Ishikawa (cell line): ENCODE data around the gene GRID1.

ENCODE experiments used
- CEBPB ChIP-seq: IDR thresholded peaks from 2 replicates; pipeline ENCODE4 v1.6.1; 2012
- CREB1 ChIP-seq: IDR thresholded peaks from 2 replicates; pipeline ENCODE4 v1.6.1; 2012; ENCODE audit warnings: low read depth
- EGR1 ChIP-seq: IDR thresholded peaks from 2 replicates; pipeline ENCODE4 v1.6.1; 2012
- EP300 ChIP-seq: IDR thresholded peaks from 2 replicates; pipeline ENCODE4 v1.6.1; 2012; ENCODE audit warnings: borderline replicate concordance
- FOXM1 ChIP-seq: IDR thresholded peaks from 2 replicates; pipeline ENCODE4 v1.6.1; 2012; ENCODE audit warnings: low read depth, borderline replicate concordance
- NFIC ChIP-seq: IDR thresholded peaks from 2 replicates; pipeline ENCODE4 v1.6.1; 2012
- RAD21 ChIP-seq: IDR thresholded peaks from 2 replicates; pipeline ENCODE4 v1.6.1; 2012; ENCODE audit warnings: low read depth
- TAF1 ChIP-seq: IDR thresholded peaks from 2 replicates; pipeline ENCODE4 v1.6.1; 2012; ENCODE audit warnings: low read depth, mild to moderate bottlenecking
- TCF12 ChIP-seq: IDR thresholded peaks from 2 replicates; pipeline ENCODE4 v1.6.1; 2012; ENCODE audit warnings: low read depth
- TEAD4 ChIP-seq: IDR thresholded peaks from 2 replicates; pipeline ENCODE4 v1.6.1; 2012
- YY1 ChIP-seq: IDR thresholded peaks from 2 replicates; pipeline ENCODE4 v1.6.1; 2012; ENCODE audit warnings: low read depth
- ZBTB7A ChIP-seq: IDR thresholded peaks from 2 replicates; pipeline ENCODE4 v1.6.1; 2012; ENCODE audit warnings: low read depth
- TF ChIP-seq, protein P1 (sequence below): IDR thresholded peaks from 2 replicates; pipeline ENCODE4 v1.6.1; 2012
- TF ChIP-seq, protein P2 (sequence below): IDR thresholded peaks from 2 replicates; pipeline ENCODE4 v1.6.1; 2012; ENCODE audit warnings: low read depth, mild to moderate bottlenecking
- TF ChIP-seq, protein P3 (sequence below): IDR thresholded peaks from 2 replicates; pipeline ENCODE4 v1.6.1; 2012

GRID1 gene

DNA sequence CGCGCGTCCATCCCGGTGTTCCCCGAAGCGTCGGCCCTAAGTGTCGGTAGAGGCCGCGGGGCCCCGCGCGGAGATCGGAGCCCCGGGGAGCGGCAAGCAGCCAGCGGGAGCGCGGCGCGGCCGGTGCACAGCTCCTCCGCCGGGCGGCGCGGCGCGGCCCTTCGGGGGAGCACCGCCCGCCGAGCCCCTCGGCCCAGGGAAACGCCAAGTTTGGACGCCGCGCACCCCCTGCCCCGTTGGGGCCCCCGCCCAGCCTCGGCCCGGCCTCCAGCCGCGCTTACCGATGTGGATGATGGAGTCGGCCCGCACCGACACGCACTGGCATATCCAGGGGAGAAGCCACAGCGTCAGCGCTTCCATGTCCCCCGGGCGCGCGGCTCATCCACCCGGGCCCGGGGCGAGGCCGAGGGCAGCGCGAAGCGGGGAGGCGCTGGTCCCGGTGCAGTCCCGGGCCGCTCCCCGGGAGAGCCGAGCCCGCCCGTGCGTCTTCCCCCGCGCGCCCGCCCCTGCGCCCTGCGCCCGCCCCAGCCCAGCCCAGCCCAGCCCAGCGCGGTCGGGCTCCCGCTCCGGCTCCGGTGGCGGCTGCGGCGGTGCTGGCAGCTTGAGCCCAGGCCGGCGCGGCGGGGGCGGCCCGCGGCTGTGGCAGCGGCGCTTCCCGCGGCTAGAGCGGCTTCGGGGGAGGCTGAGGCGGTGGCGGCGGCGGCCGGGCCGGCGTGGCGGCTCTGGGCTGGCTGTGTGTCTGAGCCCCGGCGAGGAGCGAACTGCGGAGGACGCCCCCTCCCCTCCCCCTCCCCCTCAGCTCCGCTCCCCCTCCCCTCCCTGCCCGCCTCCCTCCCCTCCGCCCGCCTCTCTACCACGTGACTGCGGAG, at the start of gene GRID1:
Gene GRID1, minus strand, starts transcription at position 763 of the 869 bp plus-strand sequence.
- TF ChIP-seq CEBPB (no peak), TEAD4 (no peak), CREB1 (no peak), TCF12 (no peak), TAF1 (no peak), FOXM1 (no peak), ZBTB7A (no peak), YY1 (no peak)
- TF ChIP-seq, protein P1, sequence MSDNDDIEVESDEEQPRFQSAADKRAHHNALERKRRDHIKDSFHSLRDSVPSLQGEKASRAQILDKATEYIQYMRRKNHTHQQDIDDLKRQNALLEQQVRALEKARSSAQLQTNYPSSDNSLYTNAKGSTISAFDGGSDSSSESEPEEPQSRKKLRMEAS = no peak
- TF ChIP-seq, protein P2, sequence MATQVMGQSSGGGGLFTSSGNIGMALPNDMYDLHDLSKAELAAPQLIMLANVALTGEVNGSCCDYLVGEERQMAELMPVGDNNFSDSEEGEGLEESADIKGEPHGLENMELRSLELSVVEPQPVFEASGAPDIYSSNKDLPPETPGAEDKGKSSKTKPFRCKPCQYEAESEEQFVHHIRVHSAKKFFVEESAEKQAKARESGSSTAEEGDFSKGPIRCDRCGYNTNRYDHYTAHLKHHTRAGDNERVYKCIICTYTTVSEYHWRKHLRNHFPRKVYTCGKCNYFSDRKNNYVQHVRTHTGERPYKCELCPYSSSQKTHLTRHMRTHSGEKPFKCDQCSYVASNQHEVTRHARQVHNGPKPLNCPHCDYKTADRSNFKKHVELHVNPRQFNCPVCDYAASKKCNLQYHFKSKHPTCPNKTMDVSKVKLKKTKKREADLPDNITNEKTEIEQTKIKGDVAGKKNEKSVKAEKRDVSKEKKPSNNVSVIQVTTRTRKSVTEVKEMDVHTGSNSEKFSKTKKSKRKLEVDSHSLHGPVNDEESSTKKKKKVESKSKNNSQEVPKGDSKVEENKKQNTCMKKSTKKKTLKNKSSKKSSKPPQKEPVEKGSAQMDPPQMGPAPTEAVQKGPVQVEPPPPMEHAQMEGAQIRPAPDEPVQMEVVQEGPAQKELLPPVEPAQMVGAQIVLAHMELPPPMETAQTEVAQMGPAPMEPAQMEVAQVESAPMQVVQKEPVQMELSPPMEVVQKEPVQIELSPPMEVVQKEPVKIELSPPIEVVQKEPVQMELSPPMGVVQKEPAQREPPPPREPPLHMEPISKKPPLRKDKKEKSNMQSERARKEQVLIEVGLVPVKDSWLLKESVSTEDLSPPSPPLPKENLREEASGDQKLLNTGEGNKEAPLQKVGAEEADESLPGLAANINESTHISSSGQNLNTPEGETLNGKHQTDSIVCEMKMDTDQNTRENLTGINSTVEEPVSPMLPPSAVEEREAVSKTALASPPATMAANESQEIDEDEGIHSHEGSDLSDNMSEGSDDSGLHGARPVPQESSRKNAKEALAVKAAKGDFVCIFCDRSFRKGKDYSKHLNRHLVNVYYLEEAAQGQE = no peak
- TF ChIP-seq, protein P3, sequence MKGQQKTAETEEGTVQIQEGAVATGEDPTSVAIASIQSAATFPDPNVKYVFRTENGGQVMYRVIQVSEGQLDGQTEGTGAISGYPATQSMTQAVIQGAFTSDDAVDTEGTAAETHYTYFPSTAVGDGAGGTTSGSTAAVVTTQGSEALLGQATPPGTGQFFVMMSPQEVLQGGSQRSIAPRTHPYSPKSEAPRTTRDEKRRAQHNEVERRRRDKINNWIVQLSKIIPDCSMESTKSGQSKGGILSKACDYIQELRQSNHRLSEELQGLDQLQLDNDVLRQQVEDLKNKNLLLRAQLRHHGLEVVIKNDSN = no peak; the same call in 1 of the 2 replicates

DNA sequence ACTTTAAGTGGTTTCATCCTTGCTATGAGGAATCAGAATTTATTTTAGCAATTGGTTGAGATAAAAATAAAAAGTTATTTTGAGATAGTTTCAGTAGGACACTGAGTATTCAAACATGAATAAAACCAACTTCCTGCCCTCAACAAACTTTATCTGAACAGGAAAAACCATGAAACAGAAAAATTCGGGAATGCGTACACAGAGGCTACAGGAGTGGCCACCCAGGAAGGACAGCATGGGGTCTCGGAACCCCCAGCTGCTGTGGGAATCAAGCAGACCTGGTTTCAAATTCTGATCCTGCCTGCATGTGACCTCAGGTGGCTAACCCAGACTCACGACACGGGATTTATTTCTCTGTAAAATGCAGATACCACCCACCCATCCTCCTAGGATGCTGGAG, 49.0 kb upstream of the GRID1 start:
- TF ChIP-seq, protein P1 = no peak
- TF ChIP-seq EGR1 (no peak), CREB1 (no peak), RAD21 (no peak), CEBPB (no peak), TEAD4 (no peak), YY1 (no peak), NFIC (no peak)
- TF ChIP-seq, protein P3 = no peak

DNA sequence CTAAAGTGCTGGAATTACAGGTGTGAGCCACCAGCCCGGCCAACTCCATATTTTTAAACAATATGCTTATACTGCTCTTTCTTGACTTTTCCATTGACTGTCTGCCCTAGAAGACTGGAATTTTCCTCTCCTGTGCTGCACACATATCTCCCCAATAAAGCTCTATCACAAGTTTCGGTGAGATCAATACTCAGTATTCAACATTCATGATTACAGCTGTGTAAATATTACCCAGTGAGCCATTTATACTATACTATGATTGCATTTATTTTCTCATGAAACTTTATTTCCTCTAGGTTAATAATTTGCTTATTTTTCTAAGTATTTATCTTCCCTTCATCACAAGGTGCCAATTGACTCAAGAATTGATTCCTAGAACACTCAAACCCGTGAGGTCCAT, 48.5 kb upstream of the GRID1 start:
- TF ChIP-seq, protein P1 = no peak
- no peak for TF ChIP-seq NFIC
- no peak for TF ChIP-seq TEAD4
- TF ChIP-seq, protein P2 = no peak
- TF ChIP-seq EP300 = no peak
- TF ChIP-seq TCF12 = no peak
- no peak for TF ChIP-seq CEBPB

DNA sequence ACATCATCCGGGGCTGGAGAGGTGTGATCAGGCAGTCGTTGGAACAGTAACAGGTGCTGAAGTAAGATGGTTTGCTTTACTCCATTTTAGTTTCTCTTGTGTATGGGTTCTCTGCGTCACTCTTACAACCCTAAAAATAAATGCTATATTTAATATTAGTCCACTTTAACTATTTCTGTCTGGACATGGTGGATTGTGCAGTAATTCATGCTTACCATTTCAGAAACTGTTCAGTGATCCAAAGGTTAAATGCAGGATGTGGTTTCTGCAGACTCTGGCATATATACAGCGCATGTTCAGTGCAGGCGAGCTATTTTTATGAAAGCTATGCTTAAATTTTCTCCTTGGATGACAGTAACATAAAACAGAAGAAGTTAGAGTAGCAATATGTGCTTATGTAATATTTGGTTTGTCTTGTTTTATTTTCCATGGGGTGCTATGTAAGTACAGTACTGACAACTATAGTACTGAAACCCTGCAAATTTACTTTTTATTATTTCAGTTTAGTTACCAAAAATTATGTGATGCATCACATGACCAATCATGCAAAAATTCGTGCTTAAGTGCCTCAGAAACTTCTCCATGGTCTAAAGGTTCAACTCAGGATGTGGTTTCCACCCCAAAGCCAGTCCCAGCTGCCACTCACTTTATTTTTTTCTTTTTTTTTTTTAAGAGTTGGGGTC, 46.6 kb upstream of the GRID1 start:
- TF ChIP-seq EGR1 = no peak
- TF ChIP-seq, protein P3 = no peak
- no peak for TF ChIP-seq YY1
- TF ChIP-seq NFIC = no peak
- no peak for TF ChIP-seq TCF12
- no peak for TF ChIP-seq TEAD4
- TF ChIP-seq, protein P2 = no peak
- TF ChIP-seq TAF1 = no peak
- no peak for TF ChIP-seq RAD21
- TF ChIP-seq, protein P1 = no peak
- no peak for TF ChIP-seq CEBPB
- TF ChIP-seq ZBTB7A = no peak
- no peak for TF ChIP-seq EP300
- no peak for TF ChIP-seq CREB1
- no peak for TF ChIP-seq FOXM1
